ENCODE results near the gene MGLL.

- TF ChIP-seq CTCF (IDR thresholded peaks at IDR 0.05): no peak
- no peak for TF ChIP-seq ZFX (IDR thresholded peaks at IDR 0.05; ENCODE audit: borderline replicate concordance)
These were observed 37.4 kb upstream of the MGLL start for GRCh38 chr3:127859730-127860129.

Measured in 22Rv1 (cell line).